Measurements from ENCODE around the gene ABCB10. TPM values are rescaled to one million over a fixed set of nuclear protein-coding genes. Genes with fewer than 3 reads are reported as not detected.
"Not testable (repeated sequence)": the region's sequence is repeated elsewhere in the genome, so short reads cannot be mapped to it uniquely, and the experiment has no call there.

Gene ABCB10
- polyA plus RNA-seq, 1 experiment: 12.7 TPM

GRCh38 chr1:229599218-229599954 lies 40.9 kb upstream of the ABCB10 start:
- Histone ChIP-seq H3K27me3 (ENCODE audit: control insufficient read depth, insufficient read depth, low read length) (no peaks in the 10 kb centered on the region), H3K4me3 (ENCODE audit: low read depth, low read length) (no peak overlapping the region), H3K36me3 (ENCODE audit: control insufficient read depth, insufficient read depth, low read length) (peaks cover 9% of the 10 kb centered on the region)
- no peak for DNase-seq (ENCODE audit: low read depth)
- POLR2A ChIA-PET: no interaction called here
- CTCF ChIA-PET: no interaction called here
- TF ChIP-seq, protein P1, sequence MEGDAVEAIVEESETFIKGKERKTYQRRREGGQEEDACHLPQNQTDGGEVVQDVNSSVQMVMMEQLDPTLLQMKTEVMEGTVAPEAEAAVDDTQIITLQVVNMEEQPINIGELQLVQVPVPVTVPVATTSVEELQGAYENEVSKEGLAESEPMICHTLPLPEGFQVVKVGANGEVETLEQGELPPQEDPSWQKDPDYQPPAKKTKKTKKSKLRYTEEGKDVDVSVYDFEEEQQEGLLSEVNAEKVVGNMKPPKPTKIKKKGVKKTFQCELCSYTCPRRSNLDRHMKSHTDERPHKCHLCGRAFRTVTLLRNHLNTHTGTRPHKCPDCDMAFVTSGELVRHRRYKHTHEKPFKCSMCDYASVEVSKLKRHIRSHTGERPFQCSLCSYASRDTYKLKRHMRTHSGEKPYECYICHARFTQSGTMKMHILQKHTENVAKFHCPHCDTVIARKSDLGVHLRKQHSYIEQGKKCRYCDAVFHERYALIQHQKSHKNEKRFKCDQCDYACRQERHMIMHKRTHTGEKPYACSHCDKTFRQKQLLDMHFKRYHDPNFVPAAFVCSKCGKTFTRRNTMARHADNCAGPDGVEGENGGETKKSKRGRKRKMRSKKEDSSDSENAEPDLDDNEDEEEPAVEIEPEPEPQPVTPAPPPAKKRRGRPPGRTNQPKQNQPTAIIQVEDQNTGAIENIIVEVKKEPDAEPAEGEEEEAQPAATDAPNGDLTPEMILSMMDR (IDR thresholded peaks at IDR 0.05; ENCODE audit: insufficient read depth, low read depth, low read length): no peak

DNA sequence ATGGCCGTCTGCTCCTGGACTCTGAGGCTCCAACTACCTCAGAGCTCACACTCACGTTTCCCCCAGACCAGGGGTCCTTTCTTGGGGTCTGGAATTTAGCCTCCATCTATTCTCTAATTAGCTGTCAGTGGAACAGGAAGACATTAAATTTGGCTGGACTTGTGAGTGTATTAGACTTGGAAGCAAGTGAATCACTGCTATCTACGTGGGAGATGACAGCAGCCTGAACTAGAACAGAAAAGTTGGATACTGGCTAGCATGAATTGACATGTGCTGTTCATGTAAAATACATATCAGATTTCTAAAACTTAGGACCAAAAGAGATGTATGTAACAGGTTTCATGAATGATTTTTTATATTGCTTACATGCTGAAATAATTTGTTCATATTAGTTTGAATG lies 39.4 kb upstream of the ABCB10 start:
- TF ChIP-seq, protein P1 (IDR thresholded peaks at IDR 0.05; ENCODE audit: insufficient read depth, low read depth, low read length): no peak
- H3K36me3 ChIP-seq (ENCODE audit: control insufficient read depth, insufficient read depth, low read length): peaks cover 13% of the 10 kb centered on the region
- no peaks in the 10 kb centered on the region for H3K27me3 ChIP-seq (ENCODE audit: control insufficient read depth, insufficient read depth, low read length)
- no peak overlapping the region for H3K4me3 ChIP-seq (ENCODE audit: low read depth, low read length)
- ChIA-PET POLR2A (no interaction called here), CTCF (interaction anchor here (1.1 kb wide), 1 partner anchor 713 kb away, joined by 3 read pairs; no protein-coding TSS in a partner anchor)
- no peak for DNase-seq (ENCODE audit: low read depth)

- DNase-seq (ENCODE audit: low read depth): peak; percentile 52
- ChIA-PET POLR2A (interaction anchor here (0.6 kb wide), 1 partner anchor 1138 kb away, joined by 6 read pairs; no protein-coding TSS in a partner anchor), CTCF (interaction anchor here (1.1 to 1.5 kb wide), 3 partner anchors 19 to 714 kb away, joined by 3 to 4 read pairs (median 3); partner anchors contain the start of gene ABCB10)
- Histone ChIP-seq H3K27me3 (ENCODE audit: control insufficient read depth, insufficient read depth, low read length) (no peaks in the 10 kb centered on the region), H3K4me3 (ENCODE audit: low read depth, low read length) (no peak overlapping the region), H3K36me3 (ENCODE audit: control insufficient read depth, insufficient read depth, low read length) (peaks cover 12% of the 10 kb centered on the region)
- TF ChIP-seq, protein P1 (IDR thresholded peaks at IDR 0.05; ENCODE audit: insufficient read depth, low read depth, low read length): no peak
Observed at GRCh38 chr1:229596925-229597699, 38.6 kb upstream of the ABCB10 start.

DNA sequence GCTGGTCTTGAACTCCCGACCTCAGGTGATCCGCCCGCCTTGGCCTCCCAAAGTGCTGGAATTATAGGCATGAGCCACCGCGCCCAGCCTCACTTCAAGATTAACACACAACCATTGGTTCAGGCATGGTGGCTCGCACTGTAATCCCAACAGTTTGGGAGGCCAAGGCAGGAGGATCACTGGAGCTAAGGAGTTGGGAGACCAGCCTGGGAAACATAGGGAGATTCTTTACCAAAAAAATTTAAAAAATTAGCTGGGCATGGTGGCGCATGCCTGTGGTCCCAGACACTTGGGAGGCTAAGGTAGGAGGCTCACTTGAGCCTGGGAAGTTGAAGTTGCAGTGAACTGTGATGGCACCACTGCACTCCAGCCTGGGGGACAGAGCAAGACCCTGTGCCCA lies 37.4 kb upstream of the ABCB10 start:
- CTCF ChIA-PET: interaction anchor here (1.2 to 1.5 kb wide), 2 partner anchors 20 to 37 kb away, joined by 3 to 4 read pairs; partner anchors contain the start of gene ABCB10
- POLR2A ChIA-PET: not testable (repeated sequence)

DNA sequence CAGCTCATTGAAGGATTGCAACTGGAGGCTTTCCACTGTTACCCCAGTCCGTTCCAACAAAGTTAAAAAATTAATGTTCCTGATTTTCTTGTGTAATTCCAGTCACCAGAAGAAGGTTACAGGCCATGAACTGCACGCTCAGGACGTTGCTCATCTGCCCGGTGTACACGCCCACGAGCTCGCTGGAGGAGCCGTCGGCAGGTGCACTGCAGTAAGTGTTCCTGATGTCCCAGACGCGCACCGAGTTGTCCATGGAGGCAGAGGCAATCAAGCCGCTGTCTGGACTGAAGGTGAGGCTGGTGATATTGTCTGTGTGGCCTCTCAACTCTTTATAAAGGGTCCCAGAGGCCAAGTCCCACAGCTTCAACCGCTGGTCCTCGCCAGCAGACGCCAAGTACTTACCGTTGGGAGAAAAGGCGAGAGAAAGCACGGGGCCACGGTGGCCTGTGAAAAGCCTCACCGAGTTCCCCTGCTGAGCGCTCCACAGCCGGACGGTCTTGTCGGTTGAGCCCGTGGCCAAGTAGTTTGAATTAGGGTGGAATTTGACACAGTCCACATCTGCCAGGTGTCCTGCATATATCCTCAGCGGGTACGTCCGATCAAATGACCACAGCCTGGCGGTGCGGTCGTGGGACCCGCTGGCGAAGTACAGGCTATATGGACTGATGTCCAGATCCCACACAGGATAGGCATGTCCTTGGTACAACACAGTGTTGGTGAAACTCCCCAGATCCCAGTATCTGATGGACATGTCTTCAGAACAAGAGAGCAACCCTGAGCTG lies 35.9 kb upstream of the ABCB10 start:
- TF ChIP-seq, protein P1 (IDR thresholded peaks at IDR 0.05; ENCODE audit: insufficient read depth, low read depth, low read length): no peak
- H3K4me3 ChIP-seq (ENCODE audit: low read depth, low read length): no peak overlapping the region
- peaks cover 9% of the 10 kb centered on the region for H3K36me3 ChIP-seq (ENCODE audit: control insufficient read depth, insufficient read depth, low read length)
- H3K27me3 ChIP-seq (ENCODE audit: control insufficient read depth, insufficient read depth, low read length): no peaks in the 10 kb centered on the region
- CTCF ChIA-PET: no interaction called here
- POLR2A ChIA-PET: no interaction called here
- DNase-seq (ENCODE audit: low read depth): no peak

More for the DNA sequence above, 37.4 kb upstream of the ABCB10 start:
- not testable (repeated sequence) for H3K4me3 ChIP-seq (ENCODE audit: low read depth, low read length); H3K27me3 ChIP-seq (ENCODE audit: control insufficient read depth, insufficient read depth, low read length); DNase-seq (ENCODE audit: low read depth); H3K36me3 ChIP-seq (ENCODE audit: control insufficient read depth, insufficient read depth, low read length)
